ENCODE data around the gene JSRP1. TPM values are rescaled to one million over a fixed set of nuclear protein-coding genes. Genes with fewer than 3 reads are reported as not detected.

Gene JSRP1
- total and polyA plus RNA-seq, 10 of the 15 experiments (the other 5 are each of a cell fraction or from before 2014, with no cell fraction given): 0.41 to 0.91 (median 0.49) TPM; not detected in 7

DNA sequence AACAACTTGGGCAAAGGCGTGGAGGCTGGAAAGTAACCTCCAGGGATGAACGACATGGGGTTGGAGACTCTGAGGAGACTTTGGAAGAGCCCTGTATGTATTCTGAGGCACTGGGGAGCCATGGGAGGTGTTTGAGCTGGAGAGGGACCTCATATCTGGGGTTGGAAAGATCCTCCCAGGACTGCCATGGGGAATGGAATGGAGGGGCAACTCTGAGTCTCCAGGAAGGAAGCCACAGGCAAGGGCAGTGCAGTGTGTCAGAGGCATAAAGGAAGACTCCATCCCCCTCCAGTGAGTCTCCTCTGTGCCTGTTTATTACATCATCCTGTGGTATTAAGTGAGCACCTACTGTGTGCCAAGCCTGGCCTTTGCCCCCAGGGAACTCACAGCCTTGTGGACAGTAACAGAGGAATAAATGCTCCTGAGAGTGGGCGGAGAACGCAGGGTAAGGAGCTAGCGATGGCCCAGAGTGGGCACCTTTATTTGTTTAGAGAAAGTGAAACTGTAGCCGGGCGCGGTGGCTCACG is 18.0 kb upstream of the JSRP1 start:
- TF ChIP-seq RFX5 (IDR thresholded peaks at IDR 0.05; ENCODE audit: low read depth, low read length) (no peak), BCL11A (IDR thresholded peaks at IDR 0.05; ENCODE audit: low read depth, low read length) (no peak), ZNF207 (IDR thresholded peaks at IDR 0.05; ENCODE audit: borderline replicate concordance) (no peak), GABPA (IDR thresholded peaks at IDR 0.05; ENCODE audit: low read depth) (no peak), SIN3A (IDR thresholded peaks at IDR 0.05; ENCODE audit: low read depth, low read length) (no peak), IKZF2 (IDR thresholded peaks at IDR 0.05) (no peak), YBX1 (IDR thresholded peaks at IDR 0.05) (no peak), KLF5 (IDR thresholded peaks at IDR 0.05; ENCODE audit: partially characterized antibody) (no peak), BACH1 (IDR thresholded peaks at IDR 0.05; ENCODE audit: borderline replicate concordance) (no peak), RBBP5 (conservative IDR thresholded peaks at IDR 0.05) (no peak), FOXM1 (IDR thresholded peaks at IDR 0.05; ENCODE audit: low read depth, low read length) (no peak)
- TF ChIP-seq, protein P1, sequence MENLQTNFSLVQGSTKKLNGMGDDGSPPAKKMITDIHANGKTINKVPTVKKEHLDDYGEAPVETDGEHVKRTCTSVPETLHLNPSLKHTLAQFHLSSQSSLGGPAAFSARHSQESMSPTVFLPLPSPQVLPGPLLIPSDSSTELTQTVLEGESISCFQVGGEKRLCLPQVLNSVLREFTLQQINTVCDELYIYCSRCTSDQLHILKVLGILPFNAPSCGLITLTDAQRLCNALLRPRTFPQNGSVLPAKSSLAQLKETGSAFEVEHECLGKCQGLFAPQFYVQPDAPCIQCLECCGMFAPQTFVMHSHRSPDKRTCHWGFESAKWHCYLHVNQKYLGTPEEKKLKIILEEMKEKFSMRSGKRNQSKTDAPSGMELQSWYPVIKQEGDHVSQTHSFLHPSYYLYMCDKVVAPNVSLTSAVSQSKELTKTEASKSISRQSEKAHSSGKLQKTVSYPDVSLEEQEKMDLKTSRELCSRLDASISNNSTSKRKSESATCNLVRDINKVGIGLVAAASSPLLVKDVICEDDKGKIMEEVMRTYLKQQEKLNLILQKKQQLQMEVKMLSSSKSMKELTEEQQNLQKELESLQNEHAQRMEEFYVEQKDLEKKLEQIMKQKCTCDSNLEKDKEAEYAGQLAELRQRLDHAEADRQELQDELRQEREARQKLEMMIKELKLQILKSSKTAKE (IDR thresholded peaks at IDR 0.05; ENCODE audit: low read depth, poor library complexity, severe bottlenecking): no peak
- TF ChIP-seq, protein P2, sequence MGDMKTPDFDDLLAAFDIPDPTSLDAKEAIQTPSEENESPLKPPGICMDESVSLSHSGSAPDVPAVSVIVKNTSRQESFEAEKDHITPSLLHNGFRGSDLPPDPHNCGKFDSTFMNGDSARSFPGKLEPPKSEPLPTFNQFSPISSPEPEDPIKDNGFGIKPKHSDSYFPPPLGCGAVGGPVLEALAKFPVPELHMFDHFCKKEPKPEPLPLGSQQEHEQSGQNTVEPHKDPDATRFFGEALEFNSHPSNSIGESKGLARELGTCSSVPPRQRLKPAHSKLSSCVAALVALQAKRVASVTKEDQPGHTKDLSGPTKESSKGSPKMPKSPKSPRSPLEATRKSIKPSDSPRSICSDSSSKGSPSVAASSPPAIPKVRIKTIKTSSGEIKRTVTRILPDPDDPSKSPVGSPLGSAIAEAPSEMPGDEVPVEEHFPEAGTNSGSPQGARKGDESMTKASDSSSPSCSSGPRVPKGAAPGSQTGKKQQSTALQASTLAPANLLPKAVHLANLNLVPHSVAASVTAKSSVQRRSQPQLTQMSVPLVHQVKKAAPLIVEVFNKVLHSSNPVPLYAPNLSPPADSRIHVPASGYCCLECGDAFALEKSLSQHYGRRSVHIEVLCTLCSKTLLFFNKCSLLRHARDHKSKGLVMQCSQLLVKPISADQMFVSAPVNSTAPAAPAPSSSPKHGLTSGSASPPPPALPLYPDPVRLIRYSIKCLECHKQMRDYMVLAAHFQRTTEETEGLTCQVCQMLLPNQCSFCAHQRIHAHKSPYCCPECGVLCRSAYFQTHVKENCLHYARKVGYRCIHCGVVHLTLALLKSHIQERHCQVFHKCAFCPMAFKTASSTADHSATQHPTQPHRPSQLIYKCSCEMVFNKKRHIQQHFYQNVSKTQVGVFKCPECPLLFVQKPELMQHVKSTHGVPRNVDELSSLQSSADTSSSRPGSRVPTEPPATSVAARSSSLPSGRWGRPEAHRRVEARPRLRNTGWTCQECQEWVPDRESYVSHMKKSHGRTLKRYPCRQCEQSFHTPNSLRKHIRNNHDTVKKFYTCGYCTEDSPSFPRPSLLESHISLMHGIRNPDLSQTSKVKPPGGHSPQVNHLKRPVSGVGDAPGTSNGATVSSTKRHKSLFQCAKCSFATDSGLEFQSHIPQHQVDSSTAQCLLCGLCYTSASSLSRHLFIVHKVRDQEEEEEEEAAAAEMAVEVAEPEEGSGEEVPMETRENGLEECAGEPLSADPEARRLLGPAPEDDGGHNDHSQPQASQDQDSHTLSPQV (IDR thresholded peaks at IDR 0.05): no peak
- Histone ChIP-seq H2AFZ (ENCODE audit: control insufficient read depth, low read depth, low read length) (no peak overlapping the region), H3K9ac (ENCODE audit: control insufficient read depth, insufficient read depth, low read length) (peak overlapping the region; percentile 58; the same call in 1 of the 2 replicates), H3K9me3 (replicated peaks; ENCODE audit: control insufficient read depth, insufficient read depth, low read length) (no peaks in the 10 kb centered on the region), H3K4me3 (peak overlapping the region; percentile 46), H3K4me1 (ENCODE audit: control insufficient read depth, insufficient read depth, low read length) (peaks cover 7% of the 10 kb centered on the region), H3K36me3 (ENCODE audit: control insufficient read depth in 2 of 2, insufficient read depth in 2 of 2, low read length in 1 of 2) (peaks cover 4 to 19% of the 10 kb centered on the region in 2 experiments), H3K4me2 (ENCODE audit: control insufficient read depth, insufficient read depth) (peak overlapping the region; percentile 92), H3K27me3 (replicated peaks in 1 of 2; ENCODE audit: control insufficient read depth in 2 of 2, insufficient read depth in 2 of 2, low read length in 1 of 2) (no peaks in the 10 kb centered on the region), H3K79me2 (ENCODE audit: control insufficient read depth, insufficient read depth, low read length) (peaks cover 54% of the 10 kb centered on the region), H4K20me1 (ENCODE audit: control insufficient read depth, insufficient read depth) (peaks cover 13% of the 10 kb centered on the region), H3K27ac (ENCODE audit: control insufficient read depth, insufficient read depth) (0 out of 2 replicates have a peak overlapping the region, but pooled peaks have one; percentile 33)
- SMC1A ChIA-PET (ENCODE audit: uncharacterized antibody, unreplicated experiment): interaction anchor here (0.9 to 5.1 kb wide), 7 partner anchors 12 to 118 kb away, joined by 3 to 30 read pairs (median 3); no protein-coding TSS in a partner anchor
- intact Hi-C loops (cut with micrococcal nuclease; ENCODE audit: unreplicated experiment): loop anchor here (5.0 to 10.0 kb wide), 2 partner anchors 348 to 511 kb away; partner anchors contain the start of genes SGTA and THOP1
- ATAC-seq (no peak), DNase-seq (ENCODE audit: low read depth, low spot score) (no peak), FAIRE-seq (no peak)
- RAD21 ChIA-PET (ENCODE audit: unreplicated experiment): interaction anchor here (1.1 to 4.5 kb wide), 5 partner anchors 15 to 118 kb away, joined by 4 to 44 read pairs (median 5); no protein-coding TSS in a partner anchor
- BruUV-seq (replicated peaks): no TSS peak
- POLR2A ChIA-PET: interaction anchor here (0.6 to 1.6 kb wide), 3 partner anchors 36 to 272 kb away, joined by 3 to 4 read pairs (median 3); no protein-coding TSS in a partner anchor
- in situ Hi-C loops (cut with MboI): loop anchor here (5.0 to 10.0 kb wide), 3 partner anchors 37 to 341 kb away; partner anchors contain the start of genes PLEKHJ1 and SF3A2
- CTCF ChIA-PET: interaction anchor here (1.1 to 6.4 kb wide), 11 partner anchors 10 to 361 kb away, joined by 3 to 46 read pairs (median 8); partner anchors contain the start of gene TIMM13
- 83% methylated on average over 9 of the region's 9 CpGs for WGBS (ENCODE audit: insufficient coverage, insufficient replicate concordance, low lambda C conversion rate, missing lambda C conversion rate)

Measured in GM12878 (cell line).